GM21526 (cell line): Measurements from ENCODE around the gene FPR2.
"Not testable (repeated sequence)": the region's sequence is repeated elsewhere in the genome, so short reads cannot be mapped to it uniquely, and the experiment has no call there.

Experiments
- ATAC-seq: cut with Tn5 transposase; IDR thresholded peaks from one replicate; pipeline ENCODE4 v1.9.1; 2021; ENCODE audit warnings: moderate library complexity; ENCODE audit not compliant: unreplicated experiment, low FRiP score

The FPR2 gene

GRCh38 chr19:51802775-51803174 is 41.8 kb downstream of the FPR2 start:
- no peak for ATAC-seq

DNA sequence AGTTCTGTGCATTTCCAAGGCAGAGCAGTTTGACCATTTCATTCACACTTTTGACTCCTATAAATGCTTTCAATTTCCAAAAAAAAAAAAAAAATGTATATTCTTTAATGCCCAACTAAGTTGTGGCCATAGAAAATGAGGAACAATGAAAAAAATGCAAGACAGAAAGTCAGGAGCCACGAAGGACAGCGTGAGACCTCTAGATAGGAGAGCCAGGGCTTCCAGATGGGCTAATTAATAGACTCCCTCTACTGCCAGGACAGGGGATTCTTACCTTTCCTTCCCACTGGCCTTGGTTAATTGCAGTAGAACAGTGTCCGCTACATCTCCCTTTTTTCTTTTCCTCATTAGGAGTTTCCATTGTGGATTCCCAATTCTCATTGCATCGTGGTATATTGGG is 42.5 kb downstream of the FPR2 start:
- ATAC-seq = no peak

GRCh38 chr19:51803967-51804366 is 43.0 kb downstream of the FPR2 start:
- no peak for ATAC-seq

DNA sequence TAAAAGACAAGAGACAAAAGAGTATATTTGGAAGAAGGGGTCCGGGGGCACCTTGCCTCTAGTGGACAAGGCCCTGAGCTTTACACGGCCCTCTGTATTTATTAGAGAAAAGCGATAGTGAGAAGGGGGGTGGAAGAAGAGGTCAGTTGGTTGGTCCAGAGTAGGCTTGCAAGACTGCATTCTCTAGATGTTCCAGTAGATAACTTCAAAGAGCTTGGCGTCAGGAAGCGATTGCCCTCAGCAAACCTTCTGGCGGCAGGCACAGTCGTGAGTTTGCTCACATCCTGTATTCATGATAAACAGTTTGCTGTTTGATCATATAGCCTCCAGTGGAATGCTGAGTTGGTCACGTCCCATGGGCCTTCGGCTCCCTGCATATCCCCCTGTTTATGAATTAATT is 43.8 kb downstream of the FPR2 start:
- not testable (repeated sequence) for ATAC-seq

- not testable (repeated sequence) for ATAC-seq
Observed at GRCh38 chr19:51805396-51805795, 44.4 kb downstream of the FPR2 start.

- ATAC-seq = not testable (repeated sequence)
Observed at GRCh38 chr19:51806571-51806970, 45.6 kb downstream of the FPR2 start.

- no peak for ATAC-seq
Observed at GRCh38 chr19:51807111-51807701, 46.2 kb downstream of the FPR2 start.

DNA sequence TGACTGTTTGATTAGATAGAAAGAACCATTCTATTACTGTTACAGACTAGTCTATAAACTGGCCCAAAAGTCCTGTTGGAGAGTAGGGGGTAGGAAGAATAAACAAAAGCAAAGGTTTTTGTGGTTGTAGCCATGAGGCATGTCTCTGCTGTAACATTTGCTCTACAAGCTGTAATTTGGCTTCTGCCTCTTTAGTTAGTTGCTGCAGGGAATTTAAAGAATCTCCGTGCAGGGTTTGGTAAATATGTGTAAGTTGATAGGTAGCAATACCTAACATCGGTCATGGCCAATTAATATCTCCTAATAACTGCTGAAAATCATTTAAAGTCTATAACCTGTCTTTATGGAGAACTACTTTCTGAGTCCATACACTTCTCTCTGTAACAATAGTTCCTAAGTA is 46.9 kb downstream of the FPR2 start:
- no peak for ATAC-seq

DNA sequence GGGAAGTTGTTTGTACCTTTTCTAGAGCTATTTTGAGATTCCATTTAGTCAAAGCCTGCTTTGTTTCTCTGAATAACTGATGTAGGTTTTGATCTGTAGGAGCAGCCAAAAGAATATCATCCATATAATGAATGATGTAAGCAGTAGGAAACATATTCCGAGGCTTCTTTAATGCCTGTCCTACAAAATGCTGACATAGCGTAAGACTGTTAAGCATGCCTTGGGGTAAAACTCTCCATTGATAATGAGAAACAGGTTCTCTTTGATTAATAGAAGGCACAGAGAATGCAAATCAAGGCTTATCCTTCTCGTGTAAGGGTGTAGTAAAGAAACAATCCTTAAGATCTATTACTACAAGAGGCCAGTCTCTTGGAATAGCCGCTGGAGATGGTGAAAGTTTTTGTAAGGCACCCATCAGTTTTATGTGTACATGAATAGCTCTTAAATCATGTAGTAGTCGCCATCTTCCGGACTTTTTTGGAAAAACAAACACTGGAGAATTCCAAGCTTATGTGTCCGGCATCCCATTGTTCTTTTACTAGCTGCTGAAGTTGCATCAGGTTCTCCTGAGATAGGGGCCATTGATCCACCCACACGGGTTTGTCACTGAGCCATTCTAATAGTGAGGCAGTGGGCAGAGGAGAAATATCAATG is 47.5 kb downstream of the FPR2 start:
- no peak for ATAC-seq

DNA sequence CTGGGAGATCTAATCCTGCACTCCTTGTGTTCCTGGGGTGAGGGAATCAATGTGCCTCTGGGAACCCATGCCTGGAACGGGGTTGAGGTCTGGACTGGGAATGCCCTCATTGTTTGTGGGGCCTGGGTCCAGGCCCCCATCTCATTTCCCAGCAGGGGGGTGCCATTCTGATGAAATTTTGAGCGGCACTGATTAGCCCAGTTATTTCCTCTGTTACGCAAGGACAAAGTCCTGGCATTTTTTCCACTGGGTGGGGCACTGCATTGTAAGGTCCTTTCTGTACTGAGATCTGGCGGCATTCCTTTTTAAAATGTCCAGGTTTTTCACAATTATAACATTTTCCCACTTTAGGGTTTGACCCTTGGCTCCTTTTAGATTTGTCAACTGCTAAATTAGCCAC is 48.8 kb downstream of the FPR2 start:
- ATAC-seq = no peak

GRCh38 chr19:51810223-51810622 is 49.2 kb downstream of the FPR2 start:
- ATAC-seq = no peak

DNA sequence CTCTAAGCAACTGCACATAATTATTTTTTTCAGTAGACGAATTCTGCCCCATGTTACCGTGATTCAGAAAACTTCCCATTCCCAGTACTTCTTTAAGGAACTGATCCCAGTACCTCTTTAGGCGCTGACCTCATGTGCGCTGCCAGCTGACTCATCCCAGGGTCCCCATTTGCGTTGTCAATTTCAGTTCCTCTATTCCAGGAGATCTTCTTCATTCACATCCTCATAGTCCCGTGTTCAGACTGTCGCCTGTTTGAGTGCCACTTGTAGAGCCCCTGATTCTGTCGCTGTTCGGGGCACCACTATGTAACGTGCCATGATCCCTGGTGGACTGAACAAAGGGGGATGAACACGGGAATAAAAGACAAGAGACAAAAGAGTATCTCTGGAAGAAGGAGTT is 50.4 kb downstream of the FPR2 start:
- ATAC-seq = no peak

DNA sequence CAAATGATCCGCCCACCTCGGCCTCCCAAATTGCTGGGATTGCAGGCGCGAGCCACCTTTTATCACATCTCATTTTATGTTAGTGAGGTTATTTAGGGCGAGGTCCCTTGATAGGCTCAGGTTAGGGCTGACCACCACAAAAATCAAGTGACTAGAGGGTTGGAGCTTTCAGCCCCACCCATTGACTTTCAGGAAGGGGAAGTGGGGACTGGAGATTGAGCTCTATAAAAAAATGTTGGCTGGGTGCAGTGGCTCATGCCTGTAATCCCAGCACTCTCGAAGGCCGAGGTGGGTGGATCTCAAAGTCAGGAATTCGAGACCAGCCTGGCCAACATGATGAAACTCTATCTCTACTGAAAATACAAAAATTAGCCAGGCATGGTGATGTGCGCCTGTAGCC is 54.1 kb downstream of the FPR2 start:
- ATAC-seq = no peak

DNA sequence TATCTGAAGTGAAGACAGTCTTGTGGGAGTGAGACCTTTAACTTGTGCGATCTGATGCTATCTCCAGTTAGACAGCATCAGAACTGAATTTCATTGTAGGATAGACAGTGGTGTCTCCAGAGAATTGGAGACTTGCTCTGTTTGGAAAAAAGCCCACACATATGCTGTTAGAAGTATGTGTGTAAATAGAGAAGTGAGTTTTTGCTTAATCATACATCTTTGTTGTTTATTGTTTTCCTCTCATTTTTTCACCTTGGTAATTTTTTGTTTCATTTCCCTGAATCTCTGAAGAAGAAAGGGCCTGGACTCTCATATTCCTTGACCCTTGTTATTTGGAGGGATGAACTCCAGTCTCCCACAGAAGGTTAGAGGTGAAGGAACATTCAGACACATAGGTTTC is 55.7 kb downstream of the FPR2 start:
- no peak for ATAC-seq

DNA sequence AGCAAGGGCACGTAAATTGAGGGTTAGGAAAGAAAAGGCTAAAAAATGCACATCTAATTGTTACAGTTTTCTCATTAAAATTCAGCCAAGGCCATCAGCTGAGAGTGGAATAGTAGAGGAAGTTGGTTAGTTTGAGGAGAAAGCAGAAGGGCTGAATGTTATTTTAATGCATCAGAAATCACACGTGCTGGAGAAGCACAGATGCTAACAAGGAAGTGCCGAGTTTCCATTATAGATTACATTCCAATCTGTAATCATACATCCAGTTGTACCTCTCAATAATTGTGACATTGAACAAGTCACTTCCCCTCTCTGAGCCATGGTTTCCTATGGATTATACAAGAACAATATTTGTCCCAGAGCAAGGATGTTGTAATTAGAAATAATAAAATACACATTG is 59.0 kb downstream of the FPR2 start:
- no peak for ATAC-seq
